Measurements from ENCODE around the gene LRRK2.
"Not testable (repeated sequence)": the region's sequence is repeated elsewhere in the genome, so short reads cannot be mapped to it uniquely, and the experiment has no call there.

The LRRK2 gene

DNA sequence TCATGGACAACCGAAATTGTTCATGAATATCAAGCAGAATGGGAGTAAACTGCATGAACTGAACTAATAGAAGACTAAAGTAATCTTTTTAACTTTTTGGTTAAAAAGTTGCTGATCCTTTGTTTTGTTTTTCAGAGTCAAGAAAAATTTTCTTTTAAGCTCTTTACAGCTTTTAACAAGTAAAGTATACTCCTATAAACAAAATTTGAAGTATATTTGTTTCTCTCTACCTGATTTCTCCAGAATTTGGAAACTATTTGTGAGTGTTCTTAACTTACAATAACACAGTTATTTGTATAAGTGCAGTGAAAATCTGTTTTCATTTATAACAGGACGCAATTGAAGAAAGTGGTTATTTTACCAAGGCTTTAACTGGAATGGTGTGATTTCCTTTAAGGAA is 12.2 kb upstream of the LRRK2 start:
- no peak for DNase-seq (ENCODE audit: low spot score)

GRCh38 chr12:40215982-40216381 is 8.8 kb upstream of the LRRK2 start:
- DNase-seq (ENCODE audit: low spot score), result peak; percentile 60

GRCh38 chr12:40216516-40217288 is 8.1 kb upstream of the LRRK2 start:
- DNase-seq (ENCODE audit: low spot score), result peak; percentile 58

DNA sequence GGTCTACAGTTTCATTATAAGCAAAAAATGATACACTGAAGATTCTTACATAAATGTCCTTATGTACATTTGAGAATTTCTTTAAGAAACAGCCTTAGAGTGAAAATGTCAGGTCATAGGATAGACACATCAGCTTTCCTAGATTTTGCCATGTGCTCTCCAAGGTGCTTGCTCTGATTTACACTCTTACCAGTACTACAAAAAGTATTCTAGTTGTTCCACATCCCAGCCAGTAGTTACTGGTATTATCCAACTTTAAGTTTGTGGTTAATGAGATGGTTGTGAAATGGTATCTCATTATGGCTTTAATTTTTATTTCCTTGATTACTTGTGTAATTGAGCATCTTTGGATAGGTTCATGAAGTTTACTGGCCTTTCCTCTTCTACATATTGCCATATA is 5.0 kb upstream of the LRRK2 start:
- no peak for DNase-seq (ENCODE audit: low spot score)

DNA sequence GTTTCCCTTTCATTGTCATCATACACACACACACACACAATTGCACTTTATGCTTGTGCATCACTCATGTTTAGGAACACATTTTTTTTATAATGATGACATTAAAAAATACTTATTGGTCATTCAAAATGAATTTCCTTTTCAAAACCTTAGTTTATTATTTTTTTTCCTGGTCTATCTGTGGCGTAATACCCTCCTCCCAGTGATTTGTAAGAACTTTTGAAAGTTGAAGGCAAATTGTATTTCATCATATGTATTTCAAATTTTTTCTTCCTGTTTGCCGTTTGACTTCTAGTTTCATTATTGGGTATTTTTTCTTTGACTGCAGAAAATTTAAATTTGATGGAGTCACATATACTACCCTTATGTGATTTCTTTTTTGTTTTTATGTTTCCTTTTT is 2.5 kb upstream of the LRRK2 start:
- no peak for DNase-seq (ENCODE audit: low spot score)

GRCh38 chr12:40223646-40224045 is 1.2 kb upstream of the LRRK2 start:
- DNase-seq (ENCODE audit: low spot score), result no peak

GRCh38 chr12:40225337-40225983 is 663 bp downstream of the LRRK2 start:
- no peak for DNase-seq (ENCODE audit: low spot score)

DNA sequence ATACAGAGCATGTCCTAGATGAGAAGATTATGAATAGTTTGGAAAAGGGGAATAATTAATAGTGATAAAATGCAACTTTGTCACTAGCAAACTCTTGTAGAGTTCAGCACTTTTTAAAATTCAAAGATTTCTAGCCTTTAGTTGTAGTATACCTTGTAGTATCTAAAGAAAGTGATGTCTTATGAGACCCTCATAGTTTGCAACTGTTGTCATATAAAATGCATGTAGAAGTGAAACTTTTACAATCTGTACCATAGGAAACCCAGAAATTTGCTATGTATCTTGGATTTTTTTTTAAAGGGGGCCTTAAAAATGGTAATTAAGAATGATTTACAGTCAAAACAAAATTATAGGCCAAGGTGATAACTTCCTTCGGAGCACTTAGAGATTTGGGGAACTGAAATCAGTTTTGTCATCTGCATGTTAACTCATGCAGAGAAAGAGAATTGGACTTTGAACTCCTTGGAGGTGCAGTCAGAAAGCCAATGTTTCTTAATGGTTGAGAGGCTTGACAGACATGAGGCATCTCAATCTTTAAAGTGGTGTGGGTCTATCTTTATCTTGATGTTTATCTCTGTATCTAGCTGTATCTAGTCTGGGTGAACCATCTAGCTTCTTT is 1.3 kb downstream of the LRRK2 start:
- peak; percentile 76 for DNase-seq (ENCODE audit: low spot score)

DNA sequence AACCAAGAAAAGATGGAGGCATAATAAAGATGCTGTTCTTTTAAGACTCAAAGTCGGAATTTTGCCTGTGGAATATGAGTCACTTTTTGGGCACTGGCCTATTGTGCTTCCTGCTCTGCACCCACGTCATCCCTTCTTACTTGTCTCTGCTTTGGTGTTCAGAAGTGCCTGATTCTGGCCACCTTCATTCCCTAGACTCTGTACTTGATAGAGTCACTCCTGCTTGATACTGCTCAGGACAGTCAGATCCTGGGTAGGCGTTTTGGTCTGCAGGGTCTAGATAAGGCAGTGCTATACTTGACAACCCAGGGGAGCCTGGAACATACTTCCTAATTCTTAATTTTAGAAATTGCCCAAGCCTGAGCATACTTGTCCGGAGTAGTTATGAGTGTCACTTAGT is 1.9 kb downstream of the LRRK2 start:
- peak; percentile 94 for DNase-seq (ENCODE audit: low spot score)

GRCh38 chr12:40227447-40227846 is 2.6 kb downstream of the LRRK2 start:
- DNase-seq (ENCODE audit: low spot score), result no peak

- no peak for DNase-seq (ENCODE audit: low spot score)
These were observed 3.9 kb downstream of the LRRK2 start for GRCh38 chr12:40228727-40229126.

DNA sequence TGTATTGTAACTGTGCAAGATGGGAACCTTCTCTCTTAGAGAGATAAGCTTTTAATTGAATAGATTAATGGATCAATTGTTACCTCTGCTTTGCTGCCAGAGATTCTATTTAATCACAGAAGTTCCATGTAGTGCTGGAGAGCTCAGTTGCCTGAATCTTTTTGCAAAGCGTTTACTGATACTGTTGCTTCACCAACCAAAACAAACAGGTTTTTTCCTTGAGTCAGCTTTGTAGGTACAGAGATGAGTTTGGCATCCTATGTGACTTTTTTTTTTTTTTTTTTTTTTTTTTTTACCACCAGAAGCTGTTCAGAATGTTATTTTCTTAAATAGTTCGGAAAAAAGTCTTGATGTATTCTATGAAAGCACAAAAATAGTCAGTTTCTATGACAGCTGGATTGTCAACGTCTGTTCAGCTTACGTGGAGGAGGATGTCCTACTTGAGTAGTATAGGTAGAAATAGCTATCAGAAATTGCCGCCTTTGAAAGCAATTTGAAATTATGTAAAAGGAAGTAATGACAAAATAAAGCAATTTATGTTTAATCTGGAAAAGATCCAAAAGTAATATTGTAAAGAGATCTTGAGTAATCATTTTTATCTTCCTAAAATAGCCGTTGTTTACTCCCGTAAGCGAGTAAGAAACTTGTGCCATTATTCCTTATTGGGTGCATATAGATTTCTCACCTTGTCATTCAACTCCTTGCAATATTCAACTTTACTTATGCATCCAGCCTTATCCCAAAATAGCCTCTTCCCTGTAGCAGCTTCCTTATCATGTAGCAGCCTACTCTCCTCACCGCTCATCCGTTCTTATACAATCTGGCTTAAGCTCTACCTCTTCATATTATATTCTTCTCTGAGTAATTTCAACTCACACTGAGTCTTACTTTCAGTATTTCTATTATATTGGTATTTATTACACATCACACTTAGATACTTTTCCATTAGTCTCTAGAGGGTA is 5.2 kb downstream of the LRRK2 start:
- no peak for DNase-seq (ENCODE audit: low spot score)

GRCh38 chr12:40232602-40233001 is 7.8 kb downstream of the LRRK2 start:
- DNase-seq (ENCODE audit: low spot score), result no peak

GRCh38 chr12:40233741-40234367 is 9.1 kb downstream of the LRRK2 start:
- no peak for DNase-seq (ENCODE audit: low spot score)

DNA sequence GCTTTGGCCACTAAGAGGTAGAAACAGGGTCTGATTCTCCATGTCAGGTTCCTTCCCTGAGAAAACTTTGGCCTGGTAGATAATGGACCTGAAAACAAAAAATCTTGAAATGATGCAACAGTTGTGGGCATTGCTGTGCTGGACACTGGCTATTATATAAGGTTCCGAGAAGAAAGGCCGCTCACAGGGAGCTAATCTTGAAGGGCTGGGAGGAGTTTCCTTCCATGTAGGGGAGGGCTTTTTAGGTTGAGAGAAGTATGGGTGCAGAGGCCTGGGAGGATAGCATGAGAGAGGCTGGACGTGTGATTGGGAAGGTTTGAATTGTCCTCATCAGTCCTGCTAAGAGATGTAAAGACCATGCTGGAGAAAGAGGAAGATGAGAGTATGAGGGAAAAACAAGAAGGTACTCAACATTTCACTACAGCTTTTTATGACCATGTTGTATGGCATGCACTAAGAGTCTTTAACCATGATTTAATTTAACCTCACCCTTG is 11.6 kb downstream of the LRRK2 start:
- DNase-seq (ENCODE audit: low spot score), result no peak

DNA sequence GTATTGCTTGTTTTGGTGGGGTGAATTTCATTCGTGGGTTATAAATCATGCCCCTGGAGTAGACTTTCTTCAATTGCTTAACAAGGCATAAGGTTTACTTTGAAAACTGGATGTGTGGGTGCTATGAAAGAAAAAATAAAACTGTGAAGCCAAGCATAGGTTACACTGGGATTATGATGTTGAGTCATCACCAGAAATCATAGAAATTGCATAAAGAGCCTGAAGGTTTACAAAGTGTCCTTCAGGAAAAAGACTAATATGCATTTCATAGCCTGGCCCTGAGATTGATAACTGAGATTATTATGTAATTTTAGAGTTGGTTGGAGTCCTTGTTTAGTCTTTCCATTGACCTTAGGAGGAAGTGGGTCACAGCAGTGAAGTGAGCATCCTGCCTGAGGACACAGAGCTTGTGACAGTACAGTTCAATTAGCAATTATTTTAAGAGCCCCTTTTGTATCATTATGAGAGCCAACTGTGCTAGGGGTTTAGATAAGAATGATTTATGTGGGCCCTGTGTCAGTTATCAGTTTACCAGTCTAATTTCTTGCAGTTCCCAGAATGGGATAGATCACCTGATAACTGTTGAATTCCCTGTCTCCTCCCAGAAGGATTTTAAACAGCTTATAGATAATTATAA is 13.6 kb downstream of the LRRK2 start:
- no peak for DNase-seq (ENCODE audit: low spot score)

GRCh38 chr12:40238979-40239378 is 14.2 kb downstream of the LRRK2 start:
- no peak for DNase-seq (ENCODE audit: low spot score)

GRCh38 chr12:40240779-40241178 is 16.0 kb downstream of the LRRK2 start:
- no peak for DNase-seq (ENCODE audit: low spot score)

DNA sequence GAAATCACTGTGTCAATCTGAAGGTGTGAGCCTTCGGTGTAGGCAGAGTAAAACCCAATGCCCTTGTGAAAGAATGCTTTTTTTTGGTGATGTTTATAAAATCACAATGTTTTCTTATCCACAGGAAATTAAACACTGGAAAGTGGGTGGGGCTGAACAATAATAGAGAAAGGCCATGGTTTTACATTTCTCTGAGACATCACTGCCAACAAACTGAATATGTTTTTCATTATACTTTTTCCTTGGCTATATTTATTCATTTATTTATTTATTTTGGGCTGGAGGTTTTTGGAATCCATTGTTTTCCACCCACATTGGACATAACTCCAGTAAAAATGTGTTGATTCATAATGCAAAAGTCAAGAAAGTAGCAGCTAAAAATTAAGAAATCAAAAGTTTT is 16.9 kb downstream of the LRRK2 start:
- DNase-seq (ENCODE audit: low spot score), result no peak

DNA sequence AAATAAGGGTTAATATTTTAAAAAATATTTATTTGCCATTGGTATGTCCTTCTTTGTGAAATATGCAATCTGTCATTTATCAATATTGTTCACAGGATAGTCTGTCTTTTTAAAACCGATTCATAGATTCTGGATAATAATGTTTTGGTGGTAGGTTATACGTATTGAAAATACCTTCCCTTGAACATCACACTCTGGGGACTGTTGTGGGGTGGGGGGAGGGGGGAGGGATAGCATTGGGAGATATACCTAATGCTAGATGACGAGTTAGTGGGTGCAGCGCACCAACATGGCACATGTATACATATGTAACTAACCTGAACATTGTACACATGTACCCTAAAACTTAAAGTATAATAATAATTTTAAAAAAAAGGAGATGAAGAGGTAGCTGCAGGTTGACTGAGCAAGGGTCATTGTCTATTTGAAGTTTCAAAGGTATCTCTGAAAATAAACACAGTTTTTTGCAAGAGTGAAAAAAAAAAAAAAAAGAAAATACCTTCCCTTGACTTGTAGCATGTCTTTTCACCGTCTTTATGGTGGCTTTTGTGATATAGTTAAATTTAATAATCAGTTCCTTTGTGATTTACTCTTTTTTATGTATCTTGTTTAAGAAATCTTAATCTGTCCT is 19.8 kb downstream of the LRRK2 start:
- DNase-seq (ENCODE audit: low spot score), result not testable (repeated sequence)

DNA sequence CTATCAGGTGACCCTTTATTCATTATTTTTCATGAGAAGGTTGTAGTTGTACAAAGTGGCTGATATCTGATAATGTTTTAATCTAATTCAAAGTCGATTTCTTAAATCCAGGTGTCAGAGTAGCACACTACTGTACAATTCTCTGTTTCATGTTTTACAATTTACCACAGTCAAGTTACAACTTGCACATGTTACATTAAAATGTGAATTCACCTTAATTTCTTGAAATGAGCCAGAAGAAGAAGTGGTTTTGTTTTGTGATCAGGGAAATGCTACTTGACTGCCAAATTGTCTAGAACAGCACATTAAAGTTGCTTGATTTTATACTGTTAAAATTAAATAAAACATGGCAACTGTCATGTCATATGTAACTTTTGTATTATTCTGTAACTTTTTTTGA is 23.2 kb downstream of the LRRK2 start:
- DNase-seq (ENCODE audit: low spot score), result no peak

All from kidney tubule cell (primary cell).